ENCODE data around the gene ST8SIA1. TPM values are rescaled to one million over a fixed set of nuclear protein-coding genes. Genes with fewer than 3 reads are reported as not detected.

Gene ST8SIA1
- total RNA-seq, 2 experiments from 2014 or later = 5.6 to 5.7 TPM

GRCh38 chr12:22230280-22230794 lies 104.2 kb downstream of the ST8SIA1 start:
- no peak for TF ChIP-seq CTCF (IDR thresholded peaks at IDR 0.05)
- DNase-seq (no peak), ATAC-seq (ENCODE audit: poor library complexity) (no peak)
- Histone ChIP-seq H3K4me1 (ENCODE audit: insufficient read depth, low read length) (peaks cover under 1% of the 10 kb centered on the region), H3K4me3 (ENCODE audit: low read length) (no peak overlapping the region), H3K27ac (ENCODE audit: low read depth in 1 of 2, low read length in 2 of 2) (no peak overlapping the region), H3K36me3 (ENCODE audit: insufficient read depth, low read length) (no peaks in the 10 kb centered on the region), H3K9me3 (ENCODE audit: control insufficient read depth in 1 of 2, insufficient read depth in 1 of 2, low read length in 2 of 2) (no peaks in the 10 kb centered on the region), H3K27me3 (ENCODE audit: control insufficient read depth in 1 of 2, insufficient read depth in 2 of 2, low read length in 2 of 2) (no peaks in the 10 kb centered on the region)
- no peaks in the 10 kb centered on the region for H3K4me1 Mint-ChIP-seq (ENCODE audit: low read depth)
- H3K27ac Mint-ChIP-seq = no peak overlapping the region
- H3K4me3 Mint-ChIP-seq = no peak overlapping the region
- ChIA-PET POLR2A (no interaction called here), CTCF (no interaction called here)
- intact Hi-C loops (cut with DNase I, micrococcal nuclease) = no loop called here
- H3K9me3 Mint-ChIP-seq = no peaks in the 10 kb centered on the region
- no peaks in the 10 kb centered on the region for H3K27me3 Mint-ChIP-seq
- no peaks in the 10 kb centered on the region for H3K36me3 Mint-ChIP-seq (ENCODE audit: low read depth)

- no peak overlapping the region for H3K4me3 Mint-ChIP-seq
- POLR2A ChIA-PET = no interaction called here
- intact Hi-C loops (cut with DNase I, micrococcal nuclease) = no loop called here
These were observed 104.7 kb downstream of the ST8SIA1 start for GRCh38 chr12:22229652-22230279.

GRCh38 chr12:22228022-22228875 lies 106.3 kb downstream of the ST8SIA1 start:
- no peaks in the 10 kb centered on the region for H3K27me3 ChIP-seq (ENCODE audit: control insufficient read depth in 1 of 2, insufficient read depth in 2 of 2, low read length in 2 of 2)
- ChIA-PET POLR2A (no interaction called here), CTCF (interaction anchor here (0.7 kb wide), 1 partner anchor 35 kb away, joined by 5 read pairs; no protein-coding TSS in a partner anchor)
- no peak for DNase-seq
- TF ChIP-seq CTCF (IDR thresholded peaks at IDR 0.05) = no peak
- ATAC-seq (ENCODE audit: poor library complexity) = no peak
- peaks cover 5% of the 10 kb centered on the region for H3K4me1 ChIP-seq (ENCODE audit: insufficient read depth, low read length)
- H3K27ac ChIP-seq (ENCODE audit: low read depth in 1 of 2, low read length in 2 of 2) = no peak overlapping the region
- no peak overlapping the region for H3K4me3 ChIP-seq (ENCODE audit: low read length)
- H3K9me3 ChIP-seq (ENCODE audit: control insufficient read depth in 1 of 2, insufficient read depth in 1 of 2, low read length in 2 of 2) = no peaks in the 10 kb centered on the region
- no peak overlapping the region for H3K27ac Mint-ChIP-seq
- intact Hi-C loops (cut with DNase I, micrococcal nuclease) = no loop called here
- H3K27me3 Mint-ChIP-seq = no peaks in the 10 kb centered on the region
- H3K36me3 ChIP-seq (ENCODE audit: insufficient read depth, low read length) = no peaks in the 10 kb centered on the region
- no peak overlapping the region for H3K4me3 Mint-ChIP-seq
- H3K9me3 Mint-ChIP-seq = no peaks in the 10 kb centered on the region
- H3K36me3 Mint-ChIP-seq (ENCODE audit: low read depth) = no peaks in the 10 kb centered on the region
- no peaks in the 10 kb centered on the region for H3K4me1 Mint-ChIP-seq (ENCODE audit: low read depth)

More at GRCh38 chr12:22229652-22230279, 104.7 kb downstream of the ST8SIA1 start:
- Histone ChIP-seq H3K9me3 (ENCODE audit: control insufficient read depth in 1 of 2, insufficient read depth in 1 of 2, low read length in 2 of 2) (no peaks in the 10 kb centered on the region), H3K36me3 (ENCODE audit: insufficient read depth, low read length) (no peaks in the 10 kb centered on the region), H3K4me3 (ENCODE audit: low read length) (no peak overlapping the region), H3K27ac (ENCODE audit: low read depth in 1 of 2, low read length in 2 of 2) (no peak overlapping the region), H3K4me1 (ENCODE audit: insufficient read depth, low read length) (peaks cover 4% of the 10 kb centered on the region), H3K27me3 (ENCODE audit: control insufficient read depth in 1 of 2, insufficient read depth in 2 of 2, low read length in 2 of 2) (no peaks in the 10 kb centered on the region)
- no peak for TF ChIP-seq CTCF (IDR thresholded peaks at IDR 0.05)
- CTCF ChIA-PET = no interaction called here
- Mint-ChIP-seq H3K27ac (no peak overlapping the region), H3K36me3 (ENCODE audit: low read depth) (no peaks in the 10 kb centered on the region), H3K4me1 (ENCODE audit: low read depth) (no peaks in the 10 kb centered on the region), H3K9me3 (no peaks in the 10 kb centered on the region), H3K27me3 (no peaks in the 10 kb centered on the region)
- DNase-seq (no peak), ATAC-seq (ENCODE audit: poor library complexity) (no peak)
